ENCODE data around the gene ASH1L. TPM values are rescaled to one million over a fixed set of nuclear protein-coding genes. Genes with fewer than 3 reads are reported as not detected.
A peak's percentile ranks its signal among the peaks of the same experiment; 100 is the strongest.
"Not testable (repeated sequence)": the region's sequence is repeated elsewhere in the genome, so short reads cannot be mapped to it uniquely, and the experiment has no call there.

Gene ASH1L
- polyA plus RNA-seq, 4 donors = 36.4 to 42.3 (median 39.2) TPM

GRCh38 chr1:155563377-155564022 lies 897 bp upstream of the ASH1L start:
- DNase-seq (ENCODE audit: low read depth in 4 of 4, low spot score in 3 of 4) = peak in 1 of 4 donors; percentile 2

DNA sequence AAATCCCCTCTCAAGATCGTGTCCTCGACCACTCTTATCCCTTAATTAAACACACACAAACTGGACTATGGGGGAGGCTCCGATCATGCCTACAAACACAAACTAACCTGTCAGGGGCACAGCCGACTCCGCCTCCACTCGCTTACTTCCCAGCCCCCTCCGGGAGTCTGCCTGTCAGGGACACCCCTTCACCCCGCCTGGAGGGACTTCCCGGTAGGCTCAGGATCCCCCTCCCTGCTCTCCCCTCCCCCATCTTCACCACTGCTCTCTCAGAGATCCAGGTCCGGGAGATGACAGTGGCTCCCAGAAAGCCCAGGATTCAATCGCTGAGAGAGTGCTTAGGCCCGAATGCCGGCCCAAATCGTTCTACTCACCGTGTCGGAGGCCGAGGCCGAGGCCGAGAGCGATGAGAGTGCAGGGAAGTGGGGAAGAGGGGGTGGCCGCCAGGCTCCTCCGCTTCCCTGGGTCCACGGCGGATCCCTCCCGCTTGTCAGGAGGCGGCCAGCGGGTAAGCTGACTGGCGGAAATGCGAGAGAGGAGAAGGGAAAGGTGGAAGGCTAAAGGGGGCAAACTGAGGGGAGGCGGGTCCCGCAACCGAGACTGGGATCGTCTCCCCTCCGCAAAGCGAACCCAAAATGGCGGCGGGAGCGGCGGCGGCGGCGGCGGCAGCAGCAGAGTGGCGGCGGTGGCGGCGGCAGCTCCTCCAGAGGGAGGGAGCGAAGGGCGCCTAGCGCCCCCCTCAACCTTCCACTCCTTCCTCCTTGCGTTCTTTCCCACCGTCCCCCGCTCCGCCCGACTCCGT lies 623 bp downstream of the ASH1L start:
- DNase-seq (ENCODE audit: low read depth in 4 of 4, low spot score in 3 of 4) = peak in 1 of 4 donors; percentile 14

DNA sequence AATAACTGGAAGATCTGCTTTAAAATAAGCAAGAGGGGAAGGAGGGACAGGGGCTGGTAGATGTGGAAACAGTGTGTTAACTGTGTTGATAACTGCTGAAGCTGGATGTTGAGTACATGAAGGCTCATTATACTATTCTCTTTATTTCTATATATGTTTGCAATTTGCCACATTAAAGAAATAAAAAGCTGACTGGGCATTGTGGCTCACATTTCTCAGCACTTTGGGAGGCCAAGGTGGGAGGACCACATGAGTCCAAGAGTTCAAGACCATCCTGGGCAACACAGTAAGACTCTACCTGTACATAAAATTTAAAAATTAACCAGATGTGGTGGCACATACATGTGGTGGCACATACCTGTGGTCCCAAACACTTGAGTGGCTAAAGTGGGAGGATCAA lies 6.7 kb downstream of the ASH1L start:
- no peak for DNase-seq (ENCODE audit: low read depth in 4 of 4, low spot score in 3 of 4)

DNA sequence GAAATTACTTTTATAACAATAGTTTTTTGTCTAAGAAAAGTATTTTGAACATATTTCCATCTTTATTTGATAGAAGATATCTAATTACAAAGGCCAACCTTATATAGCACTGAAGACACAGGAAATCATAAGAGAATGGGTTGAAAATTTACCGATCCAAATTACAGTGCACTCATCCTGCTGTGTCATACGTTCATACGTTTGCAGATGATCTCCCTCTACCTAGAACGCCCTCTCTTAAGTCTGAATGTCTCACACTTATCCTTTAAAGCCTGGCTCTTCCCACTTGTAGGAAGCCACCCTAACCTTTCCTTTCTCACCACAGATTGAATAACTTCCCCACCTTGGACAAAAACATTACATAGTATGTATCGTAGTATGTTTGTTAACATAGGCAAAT lies 9.3 kb downstream of the ASH1L start:
- no peak for DNase-seq (ENCODE audit: low read depth in 4 of 4, low spot score in 3 of 4)

GRCh38 chr1:155548706-155549105 lies 13.9 kb downstream of the ASH1L start:
- DNase-seq (ENCODE audit: low read depth in 4 of 4, low spot score in 3 of 4) = no peak

DNA sequence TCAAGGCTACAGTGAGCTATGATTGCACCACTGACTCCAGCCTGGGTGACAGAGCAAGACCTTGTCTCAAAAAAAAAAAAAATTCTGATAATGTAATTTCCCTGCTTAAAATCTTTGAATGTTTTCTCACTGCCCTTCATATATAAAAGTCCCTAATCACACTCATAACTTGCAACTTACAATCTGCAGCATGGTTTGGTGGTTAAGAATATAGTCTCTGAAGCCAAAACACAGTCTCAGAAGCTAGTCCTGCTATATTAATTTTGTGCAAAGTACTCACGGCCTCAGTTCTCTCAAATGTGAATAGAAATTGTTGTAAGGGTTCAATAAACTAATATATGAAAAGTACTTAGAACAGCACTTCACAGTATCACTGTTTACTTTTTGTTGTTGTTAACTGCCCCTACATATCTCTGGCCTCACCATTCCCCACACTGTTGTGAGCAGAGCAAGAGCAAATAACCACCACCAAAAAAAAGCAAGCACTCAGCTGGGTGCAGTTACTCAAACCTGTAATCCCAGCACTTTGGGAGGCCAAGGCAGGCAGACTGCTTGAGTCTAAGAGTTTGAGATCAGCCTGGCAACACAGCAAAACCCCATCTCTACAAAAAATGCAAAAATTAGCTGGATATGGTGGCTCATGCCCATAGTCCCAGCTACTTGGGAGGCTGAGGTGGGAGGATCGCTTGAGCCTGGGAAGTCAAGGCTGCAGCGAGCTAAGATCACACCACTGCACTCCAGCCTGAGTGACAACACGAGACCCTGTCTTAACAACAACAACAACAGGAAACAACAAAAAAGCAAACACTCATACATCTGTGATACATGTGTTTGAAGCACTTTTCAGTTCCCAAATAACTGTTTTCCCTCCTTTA lies 22.4 kb downstream of the ASH1L start:
- no peak for DNase-seq (ENCODE audit: low read depth in 4 of 4, low spot score in 3 of 4)

- DNase-seq (ENCODE audit: low read depth in 4 of 4, low spot score in 3 of 4) = no peak
Observed at GRCh38 chr1:155537193-155537592, 25.4 kb downstream of the ASH1L start.

GRCh38 chr1:155531624-155532023 lies 31.0 kb downstream of the ASH1L start:
- DNase-seq (ENCODE audit: low read depth in 4 of 4, low spot score in 3 of 4) = no peak

- no peak for DNase-seq (ENCODE audit: low read depth in 4 of 4, low spot score in 3 of 4)
Observed at GRCh38 chr1:155529929-155530328, 32.7 kb downstream of the ASH1L start.

DNA sequence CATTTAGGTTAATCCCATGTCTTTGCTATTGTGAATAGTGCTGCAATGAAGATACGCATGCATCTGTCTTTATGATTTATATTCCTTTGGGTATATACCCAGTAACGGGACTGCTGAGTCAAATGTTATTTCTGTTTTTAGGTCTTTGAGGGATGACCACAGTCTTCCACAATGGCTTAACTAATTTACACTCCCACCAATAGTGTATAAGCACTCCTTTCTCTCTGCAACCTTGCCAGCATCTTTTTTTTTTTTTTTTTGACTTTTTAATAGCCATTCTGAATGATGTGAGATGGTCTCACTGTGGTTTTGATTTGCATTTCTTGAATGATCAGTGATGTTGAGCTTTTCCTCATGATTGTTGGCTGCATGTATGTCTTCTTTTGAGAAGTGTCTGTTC lies 33.5 kb downstream of the ASH1L start:
- DNase-seq (ENCODE audit: low read depth in 4 of 4, low spot score in 3 of 4) = no peak

- DNase-seq (ENCODE audit: low read depth in 4 of 4, low spot score in 3 of 4) = no peak
Observed at GRCh38 chr1:155527677-155528076, 34.9 kb downstream of the ASH1L start.

GRCh38 chr1:155526356-155526755 lies 36.2 kb downstream of the ASH1L start:
- DNase-seq (ENCODE audit: low read depth in 4 of 4, low spot score in 3 of 4) = no peak

- DNase-seq (ENCODE audit: low read depth in 4 of 4, low spot score in 3 of 4) = no peak
Observed at GRCh38 chr1:155522069-155522468, 40.5 kb downstream of the ASH1L start.

DNA sequence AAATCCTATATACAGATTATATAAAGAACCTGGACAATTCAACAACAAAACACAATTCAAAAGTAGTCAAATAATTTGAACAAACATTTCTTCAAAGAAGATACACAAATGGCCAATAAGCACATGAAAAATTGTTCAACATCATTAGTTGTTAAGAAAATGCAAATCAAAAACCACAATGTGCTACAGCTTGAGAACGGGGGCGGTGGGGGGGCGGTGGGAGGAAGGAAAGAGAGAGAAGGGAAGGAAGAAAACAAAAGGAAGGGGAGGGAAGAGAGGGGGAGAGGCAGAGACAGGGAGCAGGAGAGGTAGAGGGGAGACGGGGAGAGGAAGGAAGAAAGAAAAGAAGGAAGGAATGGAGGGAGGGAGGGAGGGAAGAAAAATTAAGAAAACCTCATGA lies 44.1 kb downstream of the ASH1L start:
- no peak for DNase-seq (ENCODE audit: low read depth in 4 of 4, low spot score in 3 of 4)

DNA sequence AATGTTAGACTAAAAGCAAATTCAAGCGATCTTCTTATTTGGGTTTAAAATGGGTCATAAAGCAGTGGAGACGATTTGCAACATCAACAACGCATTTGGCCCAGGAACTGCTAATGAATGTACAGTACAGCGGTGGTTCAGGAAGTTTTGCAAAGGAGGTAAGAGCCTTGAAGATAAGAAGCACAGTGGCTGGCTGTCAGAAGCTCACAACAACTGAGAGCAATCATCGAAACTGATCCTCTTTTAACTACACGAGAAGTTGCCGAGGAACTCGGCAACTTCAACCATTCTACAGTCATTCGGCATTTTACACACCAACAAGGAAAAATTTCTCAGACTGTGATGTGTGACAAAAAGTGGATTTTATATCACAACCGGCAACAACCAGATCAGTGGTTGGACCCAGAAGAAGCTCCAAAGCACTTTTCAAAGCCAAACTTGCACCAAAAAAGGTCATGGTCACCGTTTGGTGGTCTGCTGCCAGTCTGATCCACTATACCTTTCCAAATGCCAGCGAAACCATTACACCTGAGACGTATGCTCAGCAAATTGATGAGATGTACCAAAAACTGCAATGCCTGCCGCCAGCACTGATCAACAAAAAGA lies 47.9 kb downstream of the ASH1L start:
- DNase-seq (ENCODE audit: low read depth in 4 of 4, low spot score in 3 of 4) = no peak

DNA sequence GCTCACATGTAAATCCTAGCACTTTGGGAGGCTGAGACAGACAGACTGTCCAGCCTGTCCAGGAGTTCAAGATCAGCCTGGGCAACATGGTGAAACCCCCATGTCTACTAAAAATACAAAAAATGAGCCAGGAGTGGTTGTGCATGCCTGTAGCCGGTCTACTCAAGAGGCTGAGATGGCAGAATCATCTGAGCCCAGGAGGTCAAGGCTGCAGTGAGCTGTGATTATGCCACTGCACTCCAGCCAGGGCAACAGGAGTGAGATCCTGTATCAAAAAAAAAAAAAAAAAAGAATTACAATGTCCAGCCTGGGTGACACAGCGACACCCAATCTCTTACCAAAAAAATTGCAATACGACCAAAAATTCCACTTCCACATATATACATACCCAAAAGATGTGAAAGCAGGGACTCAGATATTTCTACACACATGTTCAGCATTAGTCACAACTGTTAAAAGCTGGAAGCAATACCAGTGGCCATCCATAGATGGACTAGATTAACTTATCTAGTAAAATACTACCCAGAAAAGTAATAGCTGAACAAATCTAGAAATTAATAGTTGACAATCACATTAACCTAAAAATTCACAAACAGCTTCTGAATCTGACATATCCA lies 49.2 kb downstream of the ASH1L start:
- no peak for DNase-seq (ENCODE audit: low read depth in 4 of 4, low spot score in 3 of 4)

DNA sequence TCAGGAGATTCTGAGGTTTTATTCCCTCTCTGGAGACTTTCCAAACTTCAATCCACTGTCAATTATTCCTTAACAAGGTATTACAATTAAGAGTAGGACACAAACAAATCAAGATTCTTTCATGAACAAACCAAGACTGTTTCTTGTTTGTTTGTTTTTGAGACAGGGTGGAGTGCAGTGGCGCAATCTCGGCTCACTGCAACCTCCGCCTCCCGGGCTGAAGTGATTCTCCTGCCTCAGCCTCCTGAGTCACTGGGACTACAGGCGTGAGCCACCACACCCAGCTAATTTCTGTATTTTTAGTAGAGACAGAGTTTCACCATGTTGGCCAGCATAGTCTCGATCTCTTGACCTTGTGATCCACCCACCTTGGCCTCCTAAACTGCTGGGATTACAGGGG lies 51.2 kb downstream of the ASH1L start:
- not testable (repeated sequence) for DNase-seq (ENCODE audit: low read depth in 4 of 4, low spot score in 3 of 4)

GRCh38 chr1:155509064-155509463 lies 53.5 kb downstream of the ASH1L start:
- no peak for DNase-seq (ENCODE audit: low read depth in 4 of 4, low spot score in 3 of 4)

GRCh38 chr1:155507945-155508344 lies 54.7 kb downstream of the ASH1L start:
- no peak for DNase-seq (ENCODE audit: low read depth in 4 of 4, low spot score in 3 of 4)

DNA sequence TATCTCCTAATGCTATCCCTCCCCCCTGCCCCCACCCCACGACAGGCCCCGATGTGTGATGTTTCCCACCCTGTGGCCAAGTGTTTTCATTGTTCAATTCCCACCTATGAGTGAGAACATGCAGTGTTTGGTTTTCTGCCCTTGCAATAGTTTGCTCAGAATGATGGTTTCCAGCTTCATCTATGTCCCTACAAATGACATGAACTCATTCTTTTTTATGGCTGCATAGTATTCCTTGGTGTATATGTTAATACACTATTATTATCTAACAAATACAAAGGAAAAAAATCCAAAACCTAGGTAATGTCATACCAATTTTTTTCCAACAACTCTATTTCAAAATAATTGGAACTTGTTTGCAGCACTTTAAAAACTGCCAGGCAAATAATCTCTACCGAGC lies 56.6 kb downstream of the ASH1L start:
- DNase-seq (ENCODE audit: low read depth in 4 of 4, low spot score in 3 of 4) = not testable (repeated sequence)
